ENCODE results near the gene AP1S3.

The AP1S3 gene

DNA sequence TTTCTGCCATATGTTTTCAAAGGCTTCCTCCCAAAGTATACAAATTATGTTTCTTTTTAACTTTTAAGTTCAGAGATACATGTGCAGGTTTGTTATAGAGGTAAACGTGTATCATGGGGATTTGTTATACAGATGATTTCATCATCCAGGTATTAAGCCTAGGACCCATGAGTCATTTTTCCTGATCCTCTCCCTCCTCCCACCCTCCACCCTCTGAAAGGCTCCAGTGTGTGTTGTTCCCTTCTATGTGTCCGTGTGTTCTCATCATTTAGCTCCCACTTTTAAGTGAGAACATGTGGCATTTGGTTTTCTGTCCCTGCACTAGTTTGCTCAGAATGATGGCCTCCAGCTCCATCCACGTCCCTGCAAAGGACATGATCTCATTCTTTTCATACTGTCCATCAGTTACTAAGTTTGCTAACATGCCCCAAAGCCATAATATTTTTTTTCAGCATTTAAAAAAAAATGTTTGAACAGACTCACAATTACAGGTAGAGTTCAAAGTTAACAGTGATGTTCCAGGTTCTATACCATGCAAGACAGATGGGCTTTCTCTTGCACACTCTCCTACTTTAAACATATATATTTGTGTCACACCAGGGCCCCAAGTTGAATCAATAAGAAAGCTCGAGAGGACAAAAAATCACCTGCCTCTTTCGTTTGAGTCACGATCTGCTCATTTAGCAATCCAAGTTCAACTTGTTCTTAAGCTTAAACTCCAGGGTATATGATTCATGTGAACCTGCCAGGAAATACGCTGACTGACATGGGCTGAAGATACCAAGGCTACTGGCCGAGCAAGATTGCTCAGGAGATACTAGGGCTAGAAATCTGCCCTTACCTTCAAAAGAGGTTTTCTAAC is 77.6 kb downstream of the AP1S3 start:
- DNase-seq, result no peak

DNA sequence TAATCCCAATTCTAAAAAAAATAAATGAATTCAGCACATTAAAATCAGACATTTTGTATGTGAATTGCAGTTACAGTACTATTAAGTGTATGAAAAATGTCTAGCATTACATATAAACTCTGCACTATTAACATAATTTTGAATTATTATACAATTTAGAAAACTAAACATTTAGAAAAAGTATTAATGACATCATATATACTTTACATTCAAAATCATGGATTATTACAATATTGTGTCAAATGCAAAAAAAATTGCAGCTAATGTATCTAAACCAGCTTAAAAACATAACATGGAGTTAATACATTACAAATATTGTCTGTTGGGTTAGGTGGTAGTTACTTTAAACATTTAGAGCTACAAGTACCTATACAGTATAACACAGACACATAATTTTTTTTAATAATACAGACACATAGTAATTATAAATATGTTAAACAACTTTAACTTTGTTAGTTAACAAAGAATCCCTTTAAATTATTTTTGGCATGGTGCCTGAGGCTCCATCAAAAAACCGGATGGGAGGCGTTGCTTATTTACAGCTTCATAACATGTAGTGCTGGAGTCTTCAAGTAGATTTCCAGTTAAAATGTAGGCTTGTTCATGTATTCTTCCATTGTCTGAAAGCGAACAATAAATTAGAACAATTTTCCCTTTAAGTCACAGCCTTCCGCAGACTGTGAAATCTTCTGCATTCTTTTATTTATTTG is 79.1 kb downstream of the AP1S3 start:
- DNase-seq, result no peak

DNA sequence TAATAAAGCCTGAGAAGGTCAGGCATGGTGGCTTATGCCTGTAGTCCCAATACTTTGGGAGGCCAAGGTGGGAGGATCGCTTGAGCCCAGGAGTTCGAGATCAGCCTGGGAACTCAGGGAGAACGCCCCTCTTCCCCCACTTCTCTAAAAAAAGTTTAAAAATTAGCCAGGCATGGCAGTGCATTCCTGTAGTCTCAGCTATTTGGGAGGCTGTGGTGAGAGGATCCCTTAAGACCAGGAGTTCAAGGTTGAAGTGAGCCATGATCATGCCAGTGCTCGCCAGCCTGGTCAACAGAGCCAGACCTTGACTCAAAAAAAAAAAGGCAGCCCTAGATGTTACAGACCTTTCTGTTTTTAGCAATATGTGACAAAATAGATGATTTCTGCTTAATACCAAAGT is 83.4 kb downstream of the AP1S3 start:
- no peak for DNase-seq

DNA sequence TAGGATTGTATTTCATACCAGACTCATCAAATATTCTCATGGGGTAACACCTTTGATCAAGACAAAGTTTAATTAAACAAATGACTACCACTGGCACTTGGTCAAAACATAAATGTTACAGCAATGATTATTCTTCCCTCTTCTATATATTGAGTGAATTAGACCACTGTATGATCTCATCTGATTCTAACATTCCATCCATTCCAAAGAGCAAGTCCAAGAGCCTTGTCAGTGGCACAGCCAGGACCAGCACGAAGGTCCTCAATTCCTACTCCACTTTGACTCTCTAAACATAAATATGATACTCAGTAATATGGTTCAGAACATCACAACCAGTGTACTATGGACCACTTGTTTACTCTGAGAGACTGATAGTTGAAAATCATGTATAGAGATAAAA is 86.4 kb downstream of the AP1S3 start:
- DNase-seq, result no peak

DNA sequence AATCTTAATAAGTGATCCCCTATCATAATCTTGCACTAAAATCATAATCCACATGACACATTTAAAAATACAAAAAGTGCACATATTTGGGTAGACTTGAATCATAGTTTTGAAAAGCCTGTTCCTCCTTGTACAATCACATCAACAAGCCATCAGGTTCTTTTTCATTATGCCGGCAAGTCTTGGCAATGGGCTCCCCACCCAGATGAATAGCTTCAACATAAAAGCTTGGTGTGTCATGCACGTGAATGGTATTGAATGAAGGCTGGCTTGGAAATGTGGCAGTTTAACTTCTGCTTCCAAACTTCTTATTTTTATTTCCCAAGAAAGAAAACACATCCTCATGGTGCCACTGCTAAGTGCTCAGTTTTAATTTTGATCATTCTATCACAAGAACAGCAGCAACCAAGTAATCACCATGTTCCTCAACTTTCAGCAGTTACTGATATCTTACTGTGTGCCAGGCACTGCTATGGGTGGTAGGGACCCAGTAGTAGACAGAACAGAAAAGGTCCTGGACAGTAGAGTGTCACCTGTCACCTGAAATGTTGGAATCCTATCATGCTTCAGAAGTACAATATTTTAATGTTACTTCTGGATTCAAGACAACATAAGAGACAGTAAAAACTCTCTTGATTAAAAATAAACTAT is 89.9 kb downstream of the AP1S3 start:
- DNase-seq, result no peak

DNA sequence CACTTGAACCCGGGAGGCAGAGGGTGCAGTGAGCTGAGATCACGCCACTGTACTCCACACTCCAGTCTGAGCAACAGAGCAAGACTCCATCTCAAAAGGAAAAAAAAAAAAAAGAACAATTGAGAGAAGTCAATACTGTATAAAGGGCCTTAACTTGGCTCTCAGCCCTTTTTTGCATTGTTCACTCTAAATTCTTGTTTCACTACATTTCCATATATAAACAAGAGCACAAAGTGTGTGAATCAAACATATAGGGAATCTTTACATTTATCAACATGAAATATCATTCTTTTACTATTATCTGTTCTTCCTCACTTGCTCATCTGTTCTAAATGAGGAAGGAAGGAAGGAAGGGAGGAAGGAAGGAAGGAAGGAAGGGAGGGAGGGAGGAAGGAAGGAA is 90.8 kb downstream of the AP1S3 start:
- no peak for DNase-seq

DNA sequence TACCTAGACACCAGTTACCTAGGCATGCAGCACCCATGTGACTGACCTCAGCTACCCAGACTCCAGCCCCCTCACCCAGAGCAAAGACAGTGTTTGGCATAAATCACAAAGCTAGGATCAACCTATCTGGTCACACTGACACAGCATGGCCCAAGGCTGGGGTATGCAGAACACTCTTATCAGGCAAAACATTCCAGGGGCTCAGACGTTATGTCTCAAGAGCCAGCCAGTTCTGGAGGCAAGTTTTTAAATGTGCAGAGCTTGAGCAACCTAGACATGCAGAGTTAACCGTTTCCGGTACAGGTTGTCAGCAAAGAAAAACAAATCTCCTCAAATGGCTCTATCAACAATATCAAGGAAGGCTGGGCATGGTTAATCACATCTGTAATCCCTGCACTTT is 92.8 kb downstream of the AP1S3 start:
- no peak for DNase-seq

DNA sequence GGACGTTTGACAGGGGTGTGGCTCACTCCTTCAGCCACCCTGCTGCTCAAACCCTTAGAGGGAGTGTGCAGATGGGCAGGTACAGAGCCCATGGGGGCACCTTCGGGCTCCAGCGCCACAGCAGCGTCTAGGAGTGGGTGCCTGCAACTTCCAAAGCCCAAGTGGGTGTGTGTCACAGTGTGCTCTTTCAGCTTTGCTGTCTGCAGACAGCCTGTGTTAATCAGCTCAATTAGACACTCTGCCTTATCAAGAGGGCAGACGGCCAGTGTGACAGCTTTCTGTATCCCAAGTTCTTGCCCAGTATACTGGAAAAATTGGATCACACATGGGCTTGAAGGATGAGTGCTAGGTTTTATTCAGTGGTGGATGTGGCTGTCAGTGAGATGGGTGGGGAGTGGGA is 96.7 kb downstream of the AP1S3 start:
- no peak for DNase-seq

DNA sequence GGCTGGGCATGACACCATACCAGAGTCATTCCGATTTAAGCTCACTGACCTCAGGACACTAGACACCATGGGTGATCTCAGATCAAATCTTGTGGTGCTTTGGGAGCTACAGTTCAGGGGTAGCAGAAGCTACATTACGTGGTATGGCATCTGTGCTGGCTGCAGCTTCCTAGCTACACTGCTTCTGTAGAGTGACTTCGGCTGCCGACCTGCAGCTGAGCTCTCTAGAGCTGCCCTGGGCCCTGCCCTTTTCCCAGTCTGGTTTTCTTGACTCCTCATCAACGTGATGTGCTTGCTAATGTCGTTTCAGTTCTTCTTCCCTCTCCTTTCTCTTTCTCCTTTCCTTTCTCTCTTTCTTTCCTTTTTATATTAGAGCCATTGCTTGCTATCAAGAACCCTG is 100.2 kb downstream of the AP1S3 start:
- no peak for DNase-seq

DNA sequence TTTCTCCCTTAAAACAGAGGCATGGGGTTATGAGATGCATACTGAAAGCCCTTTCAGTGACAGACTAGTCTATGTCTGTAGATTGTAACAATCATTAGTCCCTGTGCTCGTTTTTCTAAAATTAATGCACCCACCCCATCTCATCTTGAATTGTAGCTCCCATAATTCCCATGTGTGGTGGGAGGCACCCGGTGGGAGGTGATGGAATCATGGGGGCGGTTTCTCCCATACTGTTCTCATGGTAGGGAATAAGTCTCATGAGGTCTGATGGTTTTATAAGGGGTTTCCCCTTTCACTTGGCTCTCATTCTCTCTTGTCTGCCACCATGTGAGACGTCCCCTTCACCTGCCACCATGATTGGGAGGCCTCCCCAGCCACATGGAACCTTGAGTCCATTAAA is 100.9 kb downstream of the AP1S3 start:
- no peak for DNase-seq

DNA sequence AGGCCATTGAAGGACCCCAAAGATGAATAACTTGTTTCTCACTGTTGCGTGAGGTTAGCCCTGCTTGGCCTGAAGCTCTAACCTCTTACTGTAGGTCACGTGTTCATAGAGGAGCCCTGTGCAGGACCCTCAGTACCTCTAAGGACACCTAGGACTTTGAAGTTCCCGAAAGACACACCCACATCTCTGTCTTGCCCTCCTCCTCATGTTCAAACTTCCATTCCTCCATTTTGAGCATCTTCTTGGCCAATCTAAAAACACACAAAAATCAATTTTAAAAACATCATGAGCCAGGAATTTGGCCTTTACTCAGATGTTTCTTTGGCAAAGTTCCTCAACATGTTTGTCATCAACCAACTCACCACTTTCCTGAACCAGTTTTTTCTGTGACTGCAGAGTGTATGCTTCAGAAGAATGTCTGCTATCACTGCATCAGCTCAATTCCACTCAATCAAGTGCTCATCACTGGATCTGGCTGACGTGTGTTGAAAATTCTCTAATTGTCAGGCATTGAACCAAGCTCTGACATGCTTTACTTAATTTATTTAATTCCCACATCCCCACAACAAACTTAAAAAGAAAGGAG is 101.6 kb downstream of the AP1S3 start:
- DNase-seq, result no peak

DNA sequence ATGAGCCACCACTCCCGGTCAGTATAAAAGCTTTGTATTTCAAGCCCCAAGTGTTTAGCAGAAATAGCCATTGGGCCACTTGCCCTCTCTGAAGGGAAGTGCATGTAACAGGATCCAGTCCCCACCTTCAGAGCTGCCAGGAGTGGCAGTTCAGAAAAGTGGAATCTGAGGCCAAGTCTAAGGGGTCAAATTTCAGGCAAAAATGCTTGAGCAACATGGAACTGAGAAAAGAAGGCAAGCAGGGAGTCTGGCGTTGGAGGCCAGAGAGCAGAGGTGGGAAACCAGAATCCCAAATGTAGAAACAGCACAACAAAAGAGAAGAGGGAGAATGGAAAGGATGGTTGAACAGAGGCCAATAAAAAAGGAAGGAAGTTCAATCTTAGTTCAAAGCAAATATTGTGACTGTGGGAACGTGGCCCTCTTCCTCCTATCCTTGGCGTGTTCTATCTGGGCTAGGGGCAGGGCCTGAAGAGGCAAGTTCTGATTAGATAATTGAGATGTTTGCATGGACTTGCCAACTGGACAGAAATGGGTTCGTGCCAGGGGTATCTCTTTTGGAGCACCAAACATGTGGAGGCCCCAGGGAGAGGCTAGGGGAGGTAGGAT is 102.2 kb downstream of the AP1S3 start:
- DNase-seq, result no peak

DNA sequence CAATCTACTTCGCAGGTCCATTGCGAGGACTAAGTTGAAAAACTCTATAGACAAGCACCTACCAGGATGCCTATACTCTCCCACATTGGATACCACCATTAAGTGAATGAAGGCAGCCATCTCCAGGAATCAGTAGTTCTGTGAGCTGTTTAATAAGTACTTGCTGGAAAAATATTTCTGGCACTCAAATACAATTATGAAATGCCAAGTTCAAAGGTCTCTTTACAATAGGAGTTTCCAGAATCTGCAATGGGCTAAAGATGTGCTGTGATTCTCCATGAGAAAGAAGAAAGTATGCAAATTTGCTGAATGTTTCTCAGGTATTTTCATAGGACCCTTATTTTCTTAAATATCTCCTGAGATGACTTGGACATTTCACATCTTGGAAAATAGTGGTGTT is 103.0 kb downstream of the AP1S3 start:
- DNase-seq, result no peak

DNA sequence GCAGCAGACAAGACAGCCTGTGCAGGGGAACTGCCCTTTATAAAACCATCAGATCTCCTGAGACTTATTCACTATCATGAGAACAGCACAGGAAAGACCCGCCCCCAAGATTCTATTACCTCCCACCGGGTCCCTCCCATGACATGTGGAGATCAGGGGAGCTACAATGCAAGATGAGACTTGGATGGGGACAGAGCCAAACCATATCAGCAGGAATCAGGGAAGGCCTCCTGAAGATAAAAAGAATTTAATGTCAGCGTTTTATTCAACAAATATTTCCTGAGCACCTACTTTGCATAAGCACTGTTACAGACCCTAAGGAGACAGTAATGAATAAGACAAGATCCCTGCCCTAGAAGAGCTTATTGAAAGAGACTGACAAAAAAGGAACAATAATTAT is 105.0 kb downstream of the AP1S3 start:
- DNase-seq, result no peak

DNA sequence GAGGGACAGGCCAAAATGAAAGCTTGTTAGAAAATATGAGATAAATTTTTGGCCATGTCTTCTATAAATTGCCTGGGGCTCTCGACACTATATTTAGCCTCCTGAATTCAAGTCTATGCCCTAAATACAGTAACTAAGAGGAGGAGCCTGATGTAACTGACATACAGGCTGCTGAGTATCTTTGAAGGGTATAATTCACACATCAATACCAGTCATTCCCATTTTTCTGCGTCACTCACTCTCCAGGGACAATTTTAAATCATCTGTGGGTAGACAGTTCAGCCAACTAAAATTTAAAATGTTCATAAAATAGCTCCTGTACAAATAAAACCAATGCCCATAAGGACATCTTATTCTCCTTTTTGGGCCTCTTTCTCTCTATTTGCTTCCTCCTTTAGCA is 105.9 kb downstream of the AP1S3 start:
- DNase-seq, result no peak

DNA sequence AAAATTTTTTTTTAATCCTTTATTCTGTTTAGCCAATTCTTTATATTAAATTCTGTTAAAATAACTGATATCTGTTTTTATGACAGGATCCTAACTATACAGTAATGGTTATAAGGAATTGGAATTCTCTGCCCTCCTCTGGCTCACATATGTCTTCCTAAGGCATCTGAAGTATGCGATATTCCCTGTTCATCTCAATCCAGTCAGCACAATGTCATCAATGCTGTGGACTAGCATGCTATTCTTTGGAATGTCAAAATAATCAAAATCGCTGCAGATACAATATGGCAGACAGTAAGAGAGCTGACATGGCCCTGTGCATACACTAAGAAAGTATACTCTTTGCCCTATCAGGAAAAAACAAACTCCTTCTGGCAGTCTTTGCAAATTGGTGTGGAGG is 107.6 kb downstream of the AP1S3 start:
- no peak for DNase-seq

DNA sequence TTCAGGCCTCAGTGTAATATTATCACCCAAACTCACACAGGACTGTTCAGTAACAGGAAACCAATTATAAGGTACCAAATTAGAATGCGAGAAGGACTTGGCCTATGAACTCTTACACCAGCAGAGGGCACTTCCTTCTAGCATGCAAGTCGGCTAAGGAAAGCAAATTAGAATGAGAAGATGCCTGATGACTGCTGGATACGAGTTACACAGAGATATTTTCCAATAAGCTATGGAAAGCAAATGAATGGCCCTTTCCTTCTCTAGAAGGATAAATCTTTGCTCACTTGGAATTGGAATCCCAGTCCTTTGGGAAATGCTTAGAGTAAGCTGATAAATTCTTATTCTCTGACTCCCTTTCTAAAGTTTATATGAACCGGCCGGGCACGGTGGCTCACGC is 109.8 kb downstream of the AP1S3 start:
- DNase-seq, result no peak

DNA sequence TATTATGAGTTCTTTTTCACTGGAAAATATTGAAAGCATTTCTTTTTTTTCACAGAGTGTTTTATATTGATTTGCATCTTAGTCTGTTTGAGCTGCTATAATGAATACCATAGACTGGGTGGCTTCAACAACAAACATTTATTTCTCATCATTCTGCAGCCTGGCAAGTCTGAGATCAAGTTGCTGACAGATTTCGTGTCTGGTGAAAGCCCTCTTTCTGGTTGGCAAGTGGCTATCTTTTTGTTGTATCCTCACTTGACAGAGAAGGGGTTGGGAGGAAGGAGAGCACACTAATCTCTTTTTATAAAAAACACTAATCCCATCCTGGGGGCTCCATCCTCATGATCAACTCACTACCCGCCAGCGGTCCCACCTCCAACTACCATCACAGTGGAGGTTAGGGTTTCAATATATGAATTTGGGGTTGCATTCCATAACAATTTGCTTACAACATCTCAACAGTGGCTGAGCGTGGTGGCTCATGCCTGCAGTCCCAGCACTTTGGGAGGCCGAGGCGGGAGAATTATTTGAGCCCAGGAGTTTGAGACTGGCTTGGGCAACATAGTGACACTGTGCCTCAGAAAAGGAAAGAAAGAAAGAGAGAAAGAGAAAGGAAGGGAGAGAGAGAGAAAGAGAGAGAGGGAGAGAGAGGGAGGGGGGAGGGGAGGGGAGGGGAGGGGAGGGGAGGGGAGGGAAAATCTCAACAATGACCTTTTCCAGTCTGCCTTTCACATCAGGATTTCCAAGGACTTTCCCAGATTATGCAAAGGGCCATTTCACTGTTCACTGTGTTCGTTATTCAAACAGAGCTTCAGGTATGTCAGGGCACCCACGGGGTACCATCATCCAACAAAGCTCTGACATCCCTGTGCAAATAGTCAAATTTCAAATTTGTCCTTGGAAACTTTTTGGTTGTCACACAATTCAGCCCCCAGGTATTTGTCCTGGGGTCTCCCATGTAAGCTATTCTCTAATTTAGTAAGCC is 111.1 kb downstream of the AP1S3 start:
- DNase-seq, result no peak

DNA sequence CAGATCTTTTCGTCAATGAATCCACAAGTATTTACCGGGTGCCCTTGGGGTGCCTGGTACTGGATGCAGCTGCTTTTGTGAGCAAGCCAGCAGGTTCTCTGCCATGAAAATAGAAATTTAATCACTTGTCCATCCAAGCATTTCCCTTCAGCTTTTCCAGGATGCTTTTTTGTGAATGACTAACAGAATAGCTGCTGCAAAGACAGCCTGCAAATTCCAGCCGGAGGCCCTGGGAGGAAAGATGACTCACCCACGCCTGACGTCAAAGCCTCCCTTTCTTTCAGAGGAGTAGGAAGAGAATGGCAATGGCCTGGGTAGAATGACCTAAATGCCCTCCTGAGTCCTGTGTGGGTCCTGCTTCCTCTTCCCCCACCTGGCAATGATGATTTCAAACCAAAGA is 111.9 kb downstream of the AP1S3 start:
- DNase-seq, result no peak

DNA sequence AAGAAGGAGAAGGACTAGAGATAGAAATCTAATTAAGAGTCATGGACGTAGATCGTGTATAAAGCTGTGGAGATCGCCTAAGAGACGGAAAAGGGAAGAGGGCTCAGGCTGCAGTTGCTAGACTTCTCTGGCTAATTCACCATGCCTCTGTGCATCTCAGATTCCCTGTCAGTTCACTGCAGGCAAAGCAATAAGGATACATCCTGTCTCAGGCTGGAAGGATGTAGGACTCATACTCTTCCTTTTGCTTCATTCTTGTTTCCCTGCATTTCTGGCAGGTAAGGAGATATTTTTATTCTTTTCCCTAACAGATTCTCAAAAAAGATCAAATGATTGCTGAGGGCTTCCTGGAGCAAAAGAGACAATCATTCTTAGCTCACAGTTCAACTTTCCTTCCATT is 112.5 kb downstream of the AP1S3 start:
- DNase-seq, result no peak

DNA sequence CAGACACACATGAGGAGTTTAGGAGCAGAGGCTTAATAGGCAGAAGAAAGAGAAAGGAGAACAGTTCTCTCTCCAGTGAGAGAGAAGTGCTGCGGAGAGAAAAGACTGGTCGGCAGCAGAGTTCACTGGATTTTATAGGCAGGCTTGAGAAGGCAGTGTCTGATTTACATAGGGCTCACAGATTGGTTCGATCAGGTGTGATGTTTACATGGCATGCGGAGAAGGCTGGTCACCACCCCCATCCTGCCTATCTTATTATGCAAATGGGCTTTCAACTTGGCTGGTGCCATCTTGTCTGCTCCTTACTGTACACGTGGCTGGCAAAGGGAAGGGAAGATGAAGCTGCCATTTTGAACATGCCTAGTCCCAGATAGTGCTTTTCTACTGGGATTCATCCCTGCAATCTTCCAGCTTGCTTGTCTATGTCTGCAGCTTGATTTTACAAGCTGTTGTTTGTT is 113.4 kb downstream of the AP1S3 start:
- no peak for DNase-seq

DNA sequence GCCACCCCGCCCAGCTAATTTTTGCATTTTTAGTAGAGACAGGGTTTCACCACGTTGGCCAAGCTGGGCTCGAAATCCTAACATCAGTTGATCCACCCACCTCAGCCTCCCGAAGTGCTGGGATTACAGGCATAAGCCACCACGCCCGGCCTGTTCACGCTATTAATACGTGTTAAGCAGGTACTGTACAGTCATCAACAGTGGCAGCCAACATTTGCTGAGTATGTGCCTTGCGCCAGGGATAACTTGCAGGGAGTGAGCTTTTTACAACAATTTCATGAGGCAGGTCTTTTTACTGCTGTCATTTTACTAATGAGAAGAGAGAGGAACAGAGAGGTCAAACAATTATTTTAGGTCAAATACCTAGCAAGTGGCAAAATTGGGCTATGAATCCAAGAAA is 115.2 kb downstream of the AP1S3 start:
- DNase-seq, result no peak
